Dermis microvascular lymphatic vessel endothelial cell (primary cell): ENCODE results near the gene MTREX. TPM values are rescaled to one million over a fixed set of nuclear protein-coding genes. Genes with fewer than 3 reads are reported as not detected.

ENCODE experiments used
- DNase-seq, 2 donors: peaks; one replicate each; pipeline versions ENCODE4 v3.0.0 to v3.0.0-alpha.2; 2010; ENCODE audit warnings: low read depth in 2 of 2
- total RNA-seq: library from RNA; depleted of rRNA; stranded (reverse); fragments of >200 nt; gene quantifications from 2 replicates; pipeline ENCODE4 v1.2.1, GENCODE V29; 2014

Gene MTREX
- total RNA-seq, 1 donor from 2014 or later: 49.0 TPM

DNA sequence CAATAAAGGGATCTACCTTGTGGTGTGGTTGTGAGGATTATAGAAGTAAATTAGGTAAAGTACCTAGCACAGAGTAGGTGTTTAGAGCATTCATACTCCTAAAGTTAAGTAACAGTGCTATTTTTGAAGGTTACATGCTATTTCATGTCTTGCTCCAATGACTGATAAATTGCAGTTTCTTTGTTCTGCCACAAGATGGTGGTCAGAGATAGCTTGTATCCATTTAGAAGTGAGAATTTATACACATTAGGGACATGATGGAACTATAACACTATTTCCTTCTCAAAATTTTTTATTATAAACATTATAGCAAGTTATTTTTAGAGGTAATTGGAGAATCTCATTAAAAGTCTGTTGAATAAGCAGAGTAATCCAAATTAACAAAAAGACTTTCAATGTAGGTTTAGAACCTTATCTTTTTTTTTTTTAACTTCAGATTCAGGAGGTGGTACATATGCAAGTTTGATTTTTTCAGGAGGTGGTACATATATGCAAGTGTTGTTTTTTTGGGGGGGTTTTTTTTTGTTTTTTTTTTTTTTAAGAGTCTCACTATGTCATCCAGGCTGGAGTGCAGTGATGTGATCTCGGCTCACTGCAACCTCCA, 17.1 kb downstream of the MTREX start:
- DNase-seq: peak; percentile 51 to 63

DNA sequence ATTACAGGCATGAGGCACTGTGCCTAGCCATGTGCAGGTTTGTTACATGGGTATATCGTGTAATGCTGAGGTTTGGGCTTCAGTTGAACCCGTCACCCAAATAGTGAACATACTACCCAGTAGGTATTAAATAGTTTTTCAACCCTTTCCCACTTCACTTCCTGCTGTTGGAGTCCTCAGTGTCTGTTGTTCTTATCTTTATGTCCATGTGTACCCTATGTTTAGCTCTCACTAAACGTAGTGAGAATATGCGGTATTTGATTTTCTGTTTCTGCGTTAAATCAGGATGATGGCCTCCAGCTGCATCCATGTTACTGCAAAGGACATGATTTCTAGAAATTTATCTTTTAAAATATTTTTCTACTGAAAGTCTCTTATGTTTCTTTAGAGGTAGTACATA, 17.8 kb downstream of the MTREX start:
- no peak for DNase-seq

DNA sequence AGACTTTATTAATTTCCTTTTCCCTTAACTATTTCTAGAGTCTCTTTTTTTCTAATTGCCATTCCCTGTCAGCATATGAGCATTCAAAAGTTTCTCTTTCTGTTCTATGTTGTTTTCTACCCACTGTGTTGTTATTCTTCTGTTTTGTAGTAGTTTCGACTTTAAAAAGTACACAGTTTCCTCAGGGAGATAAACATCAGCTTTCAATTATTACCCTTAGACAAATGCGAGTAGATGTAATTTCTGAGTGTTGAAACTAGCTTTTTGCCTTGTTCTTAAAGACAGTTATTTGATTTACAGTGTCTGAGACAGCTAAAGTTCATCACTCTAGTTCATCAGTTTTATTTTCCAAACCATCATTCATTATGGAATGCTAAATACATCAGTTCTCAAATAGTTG, 19.5 kb downstream of the MTREX start:
- no peak for DNase-seq

DNA sequence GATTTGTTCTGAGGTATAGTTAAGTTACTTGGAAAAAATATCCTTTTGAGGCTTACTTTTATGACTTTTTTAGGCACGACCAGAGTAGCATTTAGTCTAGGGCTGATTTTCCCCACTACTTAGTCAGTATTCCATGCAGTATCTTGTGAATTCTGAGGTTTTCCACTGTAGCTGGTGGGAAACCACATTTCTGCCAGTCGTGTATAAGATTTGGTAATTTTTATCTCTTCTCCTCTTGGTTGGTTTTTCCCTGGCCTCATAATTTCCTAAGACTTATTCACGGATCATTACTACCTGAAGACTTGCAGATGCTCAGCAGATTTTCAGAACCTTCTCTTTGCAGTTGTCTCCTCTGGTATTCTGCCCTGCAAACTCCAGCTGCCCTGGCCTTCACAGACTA, 23.5 kb downstream of the MTREX start:
- DNase-seq: no peak

DNA sequence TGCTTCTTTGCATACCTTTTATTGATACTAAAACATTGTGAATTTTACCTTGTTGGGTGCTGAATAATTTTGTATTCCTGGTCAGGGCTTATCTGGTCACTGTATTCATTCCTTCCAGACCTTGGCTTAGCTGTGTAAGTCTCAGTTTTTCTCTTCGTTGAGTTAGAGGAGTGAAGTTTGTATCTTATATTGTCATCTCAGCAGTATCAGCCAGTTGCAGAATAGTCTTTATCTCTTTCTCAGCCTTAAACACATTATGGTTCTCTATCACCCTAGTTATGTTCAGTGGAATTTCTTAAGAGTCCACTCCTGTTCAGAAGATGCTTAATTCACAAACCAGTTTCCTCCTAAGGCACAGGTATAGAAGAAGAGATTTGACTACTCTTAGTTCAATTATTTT, 25.2 kb downstream of the MTREX start:
- DNase-seq: no peak

DNA sequence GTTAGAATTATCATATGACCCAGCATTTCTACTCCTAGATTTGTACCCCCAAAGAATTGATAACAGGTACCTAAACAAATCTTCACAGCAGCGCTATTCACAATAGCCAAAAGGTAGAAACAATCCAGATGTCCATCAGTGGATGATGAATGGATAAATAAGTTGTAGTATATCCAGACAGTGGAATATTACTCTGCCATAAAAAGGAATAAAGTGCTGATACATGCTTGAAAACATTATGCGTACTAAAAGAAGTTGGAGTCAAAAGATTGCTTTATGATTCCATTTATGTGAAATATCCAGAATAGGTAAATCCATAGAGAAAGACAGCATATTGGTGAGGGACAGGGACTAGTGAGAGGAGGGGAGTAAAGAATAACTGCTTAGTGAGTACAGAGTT, 26.0 kb downstream of the MTREX start:
- DNase-seq: no peak

DNA sequence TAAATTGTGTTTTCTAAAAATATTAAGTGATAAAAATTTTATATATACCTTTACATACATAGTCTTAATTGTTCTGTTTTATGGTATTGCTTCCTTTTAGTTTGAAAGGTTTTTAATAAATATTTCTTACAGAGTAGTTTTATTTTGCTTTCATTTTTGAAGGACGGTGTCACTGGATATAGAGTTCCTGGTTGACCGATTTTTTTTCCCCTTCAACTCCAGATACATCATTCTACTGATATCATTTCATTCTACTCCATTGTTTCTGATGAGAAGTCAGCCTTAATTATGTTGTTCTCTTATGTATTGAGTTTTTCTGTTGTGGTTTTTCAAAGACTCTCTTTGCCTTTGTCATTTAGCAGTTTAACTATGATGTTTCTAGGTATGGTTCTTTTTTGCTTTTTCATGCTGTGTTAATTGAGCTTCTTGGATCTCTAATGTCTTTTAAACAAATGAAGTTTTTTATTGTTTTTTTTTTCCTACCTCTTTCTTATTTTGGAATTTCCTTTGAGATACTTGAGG, 30.4 kb downstream of the MTREX start:
- DNase-seq: peak; percentile 22 to 29

DNA sequence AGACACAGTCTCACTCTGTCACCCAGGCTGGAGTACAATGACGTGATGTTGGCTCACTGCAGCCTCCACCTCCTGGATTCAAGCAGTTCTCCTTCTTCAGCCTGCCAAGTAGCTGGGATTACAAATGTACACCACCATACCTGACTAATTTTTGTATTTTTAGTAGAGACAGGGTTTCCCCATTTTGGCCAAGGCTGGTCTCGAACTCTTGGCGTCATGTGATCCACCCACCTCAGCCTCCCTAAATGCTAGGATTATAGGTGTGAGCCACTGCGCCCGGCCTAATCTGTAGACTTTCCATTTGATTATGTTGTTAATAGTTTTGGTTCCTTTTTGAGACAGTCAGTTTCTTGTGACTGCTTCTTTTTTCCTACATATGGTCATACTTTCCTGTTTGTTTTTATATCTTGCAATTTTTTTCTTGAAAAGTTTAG, 31.0 kb downstream of the MTREX start:
- no peak for DNase-seq

DNA sequence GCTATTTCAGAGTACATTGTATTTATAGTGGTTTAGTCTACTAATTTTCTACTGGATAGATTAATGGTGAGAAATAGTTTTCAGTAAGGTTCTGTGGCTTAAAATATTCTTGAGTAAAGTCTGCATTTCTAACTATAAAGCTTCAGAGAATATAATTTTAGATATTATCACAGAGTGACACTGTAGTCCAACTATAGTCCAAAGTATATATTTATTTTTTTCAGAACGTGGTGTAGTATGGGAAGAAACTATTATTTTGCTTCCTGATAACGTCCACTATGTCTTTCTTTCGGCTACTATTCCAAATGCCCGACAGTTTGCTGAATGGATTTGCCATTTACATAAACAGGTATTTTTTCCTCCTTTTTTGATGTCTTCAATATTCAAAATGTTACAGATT, 35.3 kb downstream of the MTREX start:
- DNase-seq: no peak

DNA sequence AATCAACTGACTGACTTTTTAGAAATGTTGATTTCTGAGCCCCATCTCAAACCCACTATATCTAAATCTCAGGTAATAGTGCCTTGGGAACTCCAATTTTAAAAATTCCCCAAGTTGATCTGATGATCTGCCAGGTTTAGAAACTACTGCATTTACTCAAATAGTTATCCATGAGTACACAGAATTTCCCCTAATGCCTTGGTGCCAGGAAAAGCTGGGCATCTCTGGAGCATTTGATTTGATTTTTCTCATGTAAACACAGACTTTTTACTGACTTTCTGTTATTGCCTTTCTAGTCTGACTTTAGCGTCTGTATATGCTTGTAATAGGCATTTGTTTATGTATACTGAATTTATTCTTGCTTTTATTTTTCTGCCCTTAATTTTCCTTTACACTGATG, 35.8 kb downstream of the MTREX start:
- no peak for DNase-seq

DNA sequence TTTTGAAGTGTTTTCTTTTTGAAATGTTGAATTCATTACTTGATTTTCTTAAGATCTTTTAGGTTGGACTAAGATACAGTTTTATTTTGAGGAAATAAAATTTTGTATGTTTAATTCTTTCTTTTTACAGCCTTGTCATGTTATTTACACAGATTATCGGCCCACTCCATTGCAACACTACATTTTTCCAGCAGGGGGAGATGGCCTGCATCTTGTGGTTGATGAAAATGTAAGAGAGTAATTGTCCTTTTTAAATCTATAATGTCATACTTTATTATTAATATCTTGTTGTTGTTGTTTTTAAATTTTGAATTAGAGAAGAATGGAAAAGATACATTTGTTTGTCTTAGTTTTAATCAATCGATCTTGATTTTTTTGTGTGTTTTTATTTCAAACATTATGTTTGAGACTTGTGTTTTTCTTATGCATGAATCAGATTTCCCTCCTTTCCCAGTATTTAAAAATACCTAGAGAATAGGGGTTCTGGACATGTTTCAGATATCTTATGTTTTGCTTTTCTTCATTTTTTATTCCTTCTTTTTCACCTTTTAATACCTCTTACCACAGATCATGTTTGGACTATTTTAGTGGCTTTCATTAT, 36.7 kb downstream of the MTREX start:
- DNase-seq: peak; percentile 59 to 75

DNA sequence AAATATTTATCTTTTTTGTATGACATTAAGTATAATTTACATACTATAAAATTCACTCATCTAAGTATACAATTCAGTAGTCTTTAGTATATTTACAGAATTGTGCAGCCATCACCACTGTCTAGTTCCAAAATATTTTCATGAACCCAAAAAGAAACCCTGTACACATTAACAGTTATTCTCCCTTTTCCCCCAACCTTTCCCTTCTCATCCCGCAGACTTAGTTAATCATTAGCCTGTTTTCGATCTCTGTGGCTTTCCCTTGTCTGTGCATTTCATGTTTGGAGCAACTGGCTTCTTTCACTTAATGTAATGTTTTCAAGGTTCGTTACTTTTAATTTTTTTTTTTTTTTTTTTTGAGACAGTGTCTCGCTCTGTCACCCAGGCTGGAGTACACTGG, 37.5 kb downstream of the MTREX start:
- no peak for DNase-seq

DNA sequence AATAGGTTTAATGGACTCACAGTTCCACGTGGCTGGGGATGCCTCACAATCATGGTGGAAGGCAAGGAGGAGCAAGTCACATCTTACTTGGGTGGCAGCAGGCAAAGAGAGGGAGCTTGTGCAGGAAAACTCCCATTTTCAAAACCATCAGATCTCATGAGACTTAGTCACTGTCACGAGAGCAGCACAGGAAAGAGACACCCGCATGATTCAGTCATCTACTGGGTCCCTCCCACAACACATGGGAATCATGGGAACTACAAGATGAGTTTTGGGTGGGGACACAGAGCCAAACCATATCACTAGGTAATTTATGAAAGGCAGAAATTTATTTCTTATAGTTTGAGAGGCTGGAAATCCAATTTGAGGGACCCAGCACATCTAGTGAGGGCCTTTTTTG, 40.0 kb downstream of the MTREX start:
- DNase-seq: no peak

DNA sequence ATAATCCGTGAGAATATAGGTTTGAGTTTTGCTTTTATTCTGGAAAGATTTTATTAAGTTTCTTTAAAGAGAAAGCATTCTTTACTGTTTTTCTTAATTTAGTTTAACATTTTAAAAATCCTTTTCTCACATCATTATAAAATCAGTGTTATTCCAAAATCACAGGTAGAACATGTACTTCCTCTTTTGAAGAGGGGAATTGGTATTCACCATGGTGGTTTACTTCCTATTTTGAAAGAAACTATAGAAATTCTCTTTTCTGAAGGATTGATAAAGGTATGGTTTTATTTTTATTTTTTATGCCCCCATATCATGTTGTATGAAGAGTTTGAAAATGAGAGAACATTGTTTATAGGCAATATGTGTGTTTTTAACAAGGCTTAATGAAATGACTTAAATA, 43.0 kb downstream of the MTREX start:
- DNase-seq: no peak

DNA sequence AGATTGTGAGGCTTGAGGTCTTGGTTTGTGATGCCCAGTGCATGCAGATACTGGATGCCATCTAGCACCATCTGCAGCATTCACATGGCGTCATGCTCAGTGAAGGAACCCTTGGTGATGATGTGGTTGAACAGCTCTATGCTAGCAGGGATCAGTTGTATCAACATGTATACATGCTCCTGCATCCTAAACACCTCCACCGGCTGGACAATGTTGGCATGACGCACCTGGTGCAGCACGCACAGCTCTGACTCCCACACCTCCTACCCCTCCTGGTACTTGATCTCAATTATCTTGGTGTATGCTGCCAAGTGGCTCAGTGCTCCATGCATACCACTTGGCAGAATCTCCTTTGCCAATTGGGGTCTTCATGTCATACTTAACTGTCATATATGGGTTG, 49.1 kb downstream of the MTREX start:
- no peak for DNase-seq

DNA sequence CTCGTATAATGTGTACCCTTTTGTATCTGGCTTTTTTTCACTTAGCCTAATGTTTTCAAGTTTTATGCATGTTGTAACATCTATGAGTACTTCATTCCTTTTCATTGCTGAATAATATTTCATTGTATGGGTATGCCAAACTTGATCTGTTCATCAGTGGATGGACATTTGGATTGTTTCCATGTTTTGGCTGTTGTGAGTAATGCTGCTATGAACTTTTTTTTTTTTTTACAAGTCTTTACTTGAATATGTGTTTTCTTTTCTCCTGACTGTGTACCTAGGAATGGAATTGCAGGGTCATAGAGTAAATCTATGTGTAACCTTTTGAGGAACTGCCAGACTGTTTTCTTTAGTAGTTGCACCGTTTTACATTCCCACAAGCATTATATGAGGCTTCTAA, 52.4 kb downstream of the MTREX start:
- DNase-seq: no peak

DNA sequence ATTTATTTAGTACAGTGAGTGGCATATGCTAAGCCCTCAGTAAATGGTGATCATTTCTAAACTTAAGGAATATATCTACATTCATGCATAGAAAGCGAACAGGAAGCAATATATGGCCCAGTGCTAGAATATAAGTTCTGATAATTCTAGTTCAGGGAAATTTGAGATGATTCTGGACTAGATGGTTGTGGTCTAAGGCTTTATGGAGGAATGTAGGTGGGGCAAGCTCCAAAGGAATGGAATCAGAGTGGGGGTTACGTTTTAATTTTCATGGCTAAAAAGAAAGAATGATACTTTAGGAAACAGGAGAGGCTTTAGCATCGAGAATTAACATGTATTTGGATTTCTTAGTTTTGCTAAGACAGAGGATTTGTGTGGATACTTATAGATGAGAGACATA, 56.1 kb downstream of the MTREX start:
- no peak for DNase-seq

DNA sequence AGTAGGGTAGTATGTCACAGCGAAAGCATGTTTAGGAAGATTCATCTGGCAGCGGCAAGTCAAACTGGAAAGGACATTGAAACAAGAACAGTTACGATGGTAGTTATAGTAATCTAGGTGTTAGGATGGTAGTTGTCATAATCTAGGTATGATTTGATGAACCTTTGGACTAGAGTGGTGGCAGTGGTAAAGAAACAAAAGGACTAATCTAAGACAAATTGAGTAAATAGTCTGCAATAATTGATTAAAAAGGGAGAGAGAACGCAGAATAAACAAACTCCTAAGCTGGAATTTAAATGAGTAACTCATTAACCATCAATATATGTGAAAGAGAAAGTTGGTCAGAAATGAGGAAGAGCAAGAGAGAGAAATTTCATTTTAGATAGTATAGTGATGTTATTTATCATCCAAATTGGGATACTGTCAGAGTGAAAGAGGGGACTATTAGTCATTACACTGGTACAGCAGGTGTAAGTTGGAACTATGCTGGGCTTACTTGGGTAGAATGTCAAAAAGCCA, 56.8 kb downstream of the MTREX start:
- no peak for DNase-seq

DNA sequence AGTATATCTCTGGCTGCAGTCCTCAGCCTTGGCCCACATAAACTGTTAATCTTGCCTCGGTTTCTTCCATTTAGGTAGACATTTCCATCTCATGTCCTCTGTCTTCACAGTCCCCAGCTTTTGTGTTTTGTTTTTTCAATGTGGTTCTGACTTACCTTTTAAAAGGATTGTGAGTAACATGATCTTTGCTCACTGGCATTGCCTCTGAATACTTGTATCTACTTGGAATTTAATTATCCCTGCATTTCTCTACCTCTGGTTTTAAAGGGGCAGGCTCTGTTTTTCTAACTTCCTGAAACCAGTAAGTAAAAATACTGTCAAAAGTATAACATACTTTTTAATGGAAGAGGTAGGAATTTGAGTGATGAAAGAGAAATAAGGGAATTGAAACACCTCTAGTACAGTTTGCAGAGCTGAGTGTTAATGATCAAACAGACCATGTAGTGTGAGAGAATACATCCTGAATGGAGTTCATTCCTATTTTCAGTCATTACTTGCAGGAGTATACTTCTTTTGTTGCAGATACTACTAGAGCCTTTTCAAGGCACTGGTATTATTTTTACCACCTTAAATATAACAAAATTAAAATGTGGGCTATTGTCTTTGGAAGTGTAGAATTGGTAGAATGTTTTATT, 62.6 kb downstream of the MTREX start:
- no peak for DNase-seq

DNA sequence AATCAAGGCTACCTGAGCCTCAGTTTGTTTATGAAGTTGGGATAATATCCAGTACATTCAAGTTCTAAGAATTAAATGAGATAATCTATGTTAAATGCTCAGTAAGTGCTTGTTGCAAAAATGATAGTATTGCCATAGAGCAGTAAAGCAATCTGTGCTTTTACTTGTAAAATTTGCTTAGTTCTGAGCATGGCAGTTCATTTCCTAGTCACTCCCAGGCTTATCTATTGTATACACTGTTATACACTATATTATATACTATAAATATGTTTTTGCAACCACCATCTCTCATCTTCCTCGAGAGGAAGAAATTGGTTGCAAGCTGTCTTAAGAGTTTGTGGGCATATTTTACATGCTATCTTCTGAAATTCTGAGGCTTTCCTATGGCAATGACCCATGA, 63.4 kb downstream of the MTREX start:
- DNase-seq: no peak

DNA sequence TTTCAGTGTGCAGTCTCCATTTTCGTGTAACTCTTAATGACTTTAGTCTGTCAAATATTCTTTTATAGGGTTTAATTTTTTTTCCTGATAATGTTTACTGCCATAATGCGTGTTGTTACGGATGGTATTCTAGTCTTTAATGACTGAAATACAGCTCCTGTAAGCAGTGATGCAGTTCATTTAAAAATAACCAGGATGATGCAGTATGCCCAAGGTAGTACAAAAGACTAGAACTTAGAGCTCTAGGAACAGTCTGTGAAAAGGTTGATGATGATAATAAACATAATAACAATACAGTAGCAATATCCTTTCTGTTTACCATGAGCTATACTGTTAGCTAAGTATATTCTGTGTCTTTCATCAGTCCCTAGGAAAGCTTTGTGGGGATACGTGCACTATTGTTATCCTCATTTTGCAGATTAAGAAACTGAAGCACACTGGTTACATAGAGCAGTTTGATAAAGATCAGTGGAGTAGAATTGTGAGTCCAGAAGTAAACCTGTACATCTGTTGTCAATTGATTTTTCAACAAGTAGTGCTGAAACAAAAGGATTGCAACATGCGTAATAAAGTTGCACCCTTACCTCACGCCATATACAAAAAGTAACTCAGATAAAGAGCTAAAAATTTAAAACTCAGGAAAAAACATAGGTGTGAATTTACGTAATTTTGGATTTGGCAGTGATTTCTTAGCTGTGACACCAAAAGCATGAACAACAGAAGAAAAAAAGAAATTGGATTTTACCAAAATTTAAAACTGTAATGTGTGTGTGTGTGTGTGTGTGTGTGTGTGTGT, 64.5 kb downstream of the MTREX start:
- DNase-seq: no peak

DNA sequence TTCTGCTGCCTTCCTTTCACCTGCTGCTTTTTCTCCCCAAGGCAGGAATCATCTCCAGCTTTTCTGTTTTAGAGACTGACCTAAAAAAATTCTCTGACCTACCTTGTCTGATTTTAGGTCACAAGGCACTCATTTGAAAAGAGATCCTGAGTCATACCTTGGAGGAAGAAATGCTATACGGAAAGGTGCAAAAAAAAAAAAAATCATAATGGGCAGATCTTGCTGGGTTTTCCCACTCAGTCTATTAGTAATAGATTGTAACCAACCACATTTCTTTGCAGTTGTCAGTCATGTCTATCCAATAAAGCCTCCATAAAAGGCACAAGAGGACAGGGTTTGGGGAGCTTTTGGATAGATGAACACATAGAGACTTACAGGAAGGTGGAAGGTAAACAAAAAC, 70.0 kb downstream of the MTREX start:
- DNase-seq: no peak
